GM12878 (cell line): ENCODE data around the gene C5AR1. TPM values are rescaled to one million over a fixed set of nuclear protein-coding genes. Genes with fewer than 3 reads are reported as not detected.
A peak's percentile ranks its signal among the peaks of the same experiment; 100 is the strongest.

Source experiments
- ATF2 ChIP-seq: IDR thresholded peaks from 2 replicates; pipeline ENCODE4 v1.6.1; 2012; ENCODE audit warnings: low read length, inconsistent platforms
- ATF3 ChIP-seq: IDR thresholded peaks from 2 replicates; pipeline ENCODE4 v1.6.1; 2011; ENCODE audit warnings: low read depth, mild to moderate bottlenecking, low read length, moderate library complexity, borderline replicate concordance; ENCODE audit errors: extremely low read depth
- ATF7 ChIP-seq: fragments of 450-650 bp; IDR thresholded peaks from 2 replicates; pipeline ENCODE4 v1.6.1; 2016; ENCODE audit warnings: low read depth, mild to moderate bottlenecking
- BCL11A ChIP-seq: IDR thresholded peaks from 2 replicates; pipeline ENCODE4 v1.6.1; 2011; ENCODE audit warnings: low read depth, low read length
- CBFB ChIP-seq: IDR thresholded peaks from 2 replicates; pipeline ENCODE4 v1.6.1; 2016; ENCODE audit warnings: antibody characterized with exemption, low read depth
- CTCF ChIP-seq, 3 experiments: IDR thresholded peaks in 2 of 3; conservative IDR thresholded peaks in 1 of 3; 2 replicates each; pipeline ENCODE4 v1.5.1; 2011; ENCODE audit warnings: low read depth in 3 of 3, low read length in 3 of 3, mild to moderate bottlenecking in 3 of 3, control low read depth in 2 of 3, moderate library complexity in 2 of 3, inconsistent platforms in 1 of 3, mixed read lengths in 1 of 3; ENCODE audit not compliant: control insufficient read depth in 2 of 3, insufficient read depth in 1 of 3; ENCODE audit errors: extremely low read depth in 1 of 3
- ESRRA ChIP-seq: IDR thresholded peaks from 2 replicates; pipeline ENCODE4 v1.6.1; 2012; ENCODE audit warnings: mild to moderate bottlenecking, low read length, improper control_type of control experiment
- FOXK2 ChIP-seq: fragments of 450-650 bp; IDR thresholded peaks from 2 replicates; pipeline ENCODE4 v1.6.1; 2017; ENCODE audit warnings: mild to moderate bottlenecking, moderate library complexity
- JUND ChIP-seq: IDR thresholded peaks from 2 replicates; pipeline ENCODE4 v1.6.1; 2012; ENCODE audit warnings: low read depth, mild to moderate bottlenecking, low read length, improper control_type of control experiment, moderate library complexity
- KAT2A ChIP-seq: conservative IDR thresholded peaks from 2 replicates; pipeline ENCODE4 v1.6.1; 2011; ENCODE audit warnings: low read depth, low read length; ENCODE audit not compliant: control insufficient read depth
- KLF5 ChIP-seq: fragments of 450-650 bp; IDR thresholded peaks from 2 replicates; pipeline ENCODE4 v1.6.1; 2014; ENCODE audit warnings: mild to moderate bottlenecking; ENCODE audit not compliant: partially characterized antibody
- NRF1 ChIP-seq: conservative IDR thresholded peaks from 2 replicates; pipeline ENCODE4 v1.6.1; 2011; ENCODE audit warnings: mild to moderate bottlenecking, low read depth, low read length, improper control_type of control experiment
- RBBP5 ChIP-seq: fragments of 200-600 bp; sonication (generic); conservative IDR thresholded peaks from 2 replicates; pipeline ENCODE4 v1.6.1; 2016
- RCOR1 ChIP-seq: conservative IDR thresholded peaks from 2 replicates; pipeline ENCODE4 v1.6.1; 2012; ENCODE audit warnings: low read depth, low read length, improper control_type of control experiment
- RFX5 ChIP-seq: IDR thresholded peaks from 2 replicates; pipeline ENCODE4 v1.6.1; 2011; ENCODE audit warnings: low read depth, low read length, improper control_type of control experiment
- RUNX3 ChIP-seq: IDR thresholded peaks from 2 replicates; pipeline ENCODE4 v1.6.1; 2012; ENCODE audit warnings: low read length, inconsistent platforms
- SIX5 ChIP-seq: IDR thresholded peaks from 2 replicates; pipeline ENCODE4 v1.6.1; 2011; ENCODE audit warnings: mild to moderate bottlenecking, low read depth, low read length, moderate library complexity; ENCODE audit not compliant: severe bottlenecking
- SMAD1 ChIP-seq: fragments of 450-650 bp; IDR thresholded peaks from 2 replicates; pipeline ENCODE4 v1.6.1; 2018; ENCODE audit warnings: mild to moderate bottlenecking, low read depth; ENCODE audit not compliant: partially characterized antibody
- SMAD5 ChIP-seq: IDR thresholded peaks from 2 replicates; pipeline ENCODE4 v1.6.1; 2016; ENCODE audit warnings: antibody characterized with exemption, low read depth
- USF2 ChIP-seq: IDR thresholded peaks from 2 replicates; pipeline ENCODE4 v1.6.1; 2011; ENCODE audit warnings: low read depth, low read length, improper control_type of control experiment, borderline replicate concordance
- ZBTB40 ChIP-seq: fragments of 450-650 bp; IDR thresholded peaks from 2 replicates; pipeline ENCODE4 v1.6.1; 2016; ENCODE audit warnings: mild to moderate bottlenecking, moderate library complexity, borderline replicate concordance
- ZNF384 ChIP-seq: IDR thresholded peaks from 2 replicates; pipeline ENCODE4 v1.6.1; 2012; ENCODE audit warnings: low read depth, mild to moderate bottlenecking, low read length, improper control_type of control experiment, borderline replicate concordance
- ZNF622 ChIP-seq: fragments of 450-650 bp; IDR thresholded peaks from 2 replicates; pipeline ENCODE4 v1.6.1; 2017; ENCODE audit warnings: mild to moderate bottlenecking, inconsistent platforms
- polyA plus RNA-seq, 11 experiments: library from polyadenylated mRNA; depleted of rRNA in 4 of 11; unstranded in 6 of 11; stranded (reverse) in 5 of 11; fragments of >200 nt; fragmentation: Nextera tagmentation in 4 of 11; fragmentation: Illumina TruSeq in 1 of 11; extraction: Ambion mirVana in 4 of 11; extraction: Trizol in 1 of 11; gene quantifications; 1 replicate in 1 of 11; 2 replicates in 10 of 11; pipeline versions ENCODE4 v1.2.1 to v1.2.3, GENCODE V29; 2011 to 2016; ENCODE audit warnings: inconsistent platforms in 2 of 11, missing spikeins in 2 of 11, low read depth in 1 of 11
- total RNA-seq, 4 experiments: library from RNA; depleted of rRNA in 3 of 4; stranded (reverse); fragments of >200 nt in 3 of 4; fragmentation: Illumina TruSeq in 1 of 4; extraction: Trizol in 1 of 4; gene quantifications; 2 replicates each; pipeline versions ENCODE4 v1.2.1 to v1.2.3, GENCODE V29; 2013 to 2021

The C5AR1 gene
- total and polyA plus RNA-seq, 10 of the 15 experiments (the other 5 are each of a cell fraction or from before 2014, with no cell fraction given), result 0.04 to 1.5 (median 0.18) TPM

- no peak for TF ChIP-seq ATF3
- TF ChIP-seq JUND, result no peak
- no peak for TF ChIP-seq BCL11A
- no peak for TF ChIP-seq RBBP5
- no peak for TF ChIP-seq ATF7
- no peak for TF ChIP-seq ZBTB40
- no peak for TF ChIP-seq USF2
- no peak for TF ChIP-seq FOXK2
- no peak for TF ChIP-seq RCOR1
- no peak for TF ChIP-seq ZNF384
- TF ChIP-seq KLF5, result no peak
- TF ChIP-seq SMAD5, result no peak
- TF ChIP-seq CBFB, result no peak; the same call in 1 of the 2 replicates
- TF ChIP-seq ATF2, result no peak
- no peak for TF ChIP-seq NRF1
- TF ChIP-seq ZNF622, result no peak
- no peak for TF ChIP-seq SMAD1
- TF ChIP-seq ESRRA, result no peak
- no peak for TF ChIP-seq SIX5
- no peak for TF ChIP-seq RFX5
- no peak for TF ChIP-seq KAT2A
- peak; percentile 65 for TF ChIP-seq RUNX3
- no peak for TF ChIP-seq CTCF (IDR thresholded peaks at IDR 0.05 in 2 of 3, conservative IDR thresholded peaks at IDR 0.05 in 1 of 3; ENCODE audit: control insufficient read depth in 2 of 3, extremely low read depth in 1 of 3, insufficient read depth in 1 of 3, low read depth in 3 of 3, low read length in 3 of 3)
These were observed 35.4 kb upstream of the C5AR1 start, which contains the start of gene INAFM1 (continued) for GRCh38 chr19:47274071-47274890.
